ENCODE measurements around the gene STKLD1.
"Not testable (repeated sequence)": the region's sequence is repeated elsewhere in the genome, so short reads cannot be mapped to it uniquely, and the experiment has no call there.

Gene STKLD1

DNA sequence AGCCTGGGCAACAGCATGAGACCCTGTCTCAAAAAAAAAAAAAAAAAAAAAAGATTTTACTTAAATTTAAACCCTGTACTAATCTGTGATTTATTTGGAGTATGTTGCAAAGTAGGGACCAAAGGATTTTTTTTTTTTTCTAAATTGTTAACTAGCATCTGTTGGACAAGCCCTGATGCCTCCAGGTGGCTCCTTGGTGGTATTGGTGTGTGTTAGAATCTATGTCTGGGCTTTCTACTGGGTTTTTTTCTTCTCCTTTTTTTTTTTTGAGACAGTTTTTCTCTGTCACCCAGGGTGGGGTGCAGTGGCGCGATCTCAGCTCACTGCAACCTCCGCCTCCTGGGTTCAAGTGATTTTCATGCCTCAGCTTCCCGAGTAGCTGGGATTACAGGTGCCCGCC lies 75.7 kb downstream of the STKLD1 start:
- DNase-seq: not testable (repeated sequence)

DNA sequence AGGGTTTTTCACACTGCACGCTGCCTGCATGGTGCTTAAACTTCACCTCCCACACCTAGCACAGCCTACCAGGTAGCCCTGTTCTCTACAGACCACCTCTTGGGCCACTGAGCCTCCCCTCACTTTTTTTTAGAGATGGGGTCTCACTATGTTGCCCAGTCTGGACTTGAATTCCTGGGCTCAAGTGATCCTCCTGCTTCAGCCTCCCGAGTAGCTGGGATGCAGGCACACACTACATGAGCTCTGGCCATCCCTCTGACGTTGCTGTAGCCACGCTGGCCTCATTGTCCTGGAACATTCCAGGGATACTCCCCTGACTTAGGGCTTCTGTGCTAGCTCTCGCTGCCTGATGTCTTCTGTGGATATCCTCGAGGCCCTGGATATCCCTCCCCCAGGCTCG lies 76.4 kb downstream of the STKLD1 start:
- no peak for DNase-seq

DNA sequence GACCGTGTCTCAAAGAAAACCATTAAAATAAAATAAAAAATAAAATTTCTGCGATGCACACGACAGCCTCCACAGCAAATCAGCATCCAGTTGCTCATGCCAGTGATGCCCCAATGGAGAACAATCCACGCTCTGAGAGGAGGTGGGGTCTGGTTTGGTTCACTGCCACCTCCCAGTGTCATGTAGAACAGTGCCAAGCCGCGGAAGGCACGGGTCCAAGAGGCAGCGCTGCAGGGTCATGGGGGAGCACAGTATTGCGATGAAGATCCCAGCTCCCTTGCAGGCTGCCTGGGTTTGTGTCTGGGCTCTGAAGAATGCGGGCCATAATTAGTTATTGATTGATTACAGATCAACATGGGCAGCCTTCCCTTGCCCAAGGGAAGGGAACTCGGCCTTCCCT lies 77.5 kb downstream of the STKLD1 start:
- DNase-seq: no peak

DNA sequence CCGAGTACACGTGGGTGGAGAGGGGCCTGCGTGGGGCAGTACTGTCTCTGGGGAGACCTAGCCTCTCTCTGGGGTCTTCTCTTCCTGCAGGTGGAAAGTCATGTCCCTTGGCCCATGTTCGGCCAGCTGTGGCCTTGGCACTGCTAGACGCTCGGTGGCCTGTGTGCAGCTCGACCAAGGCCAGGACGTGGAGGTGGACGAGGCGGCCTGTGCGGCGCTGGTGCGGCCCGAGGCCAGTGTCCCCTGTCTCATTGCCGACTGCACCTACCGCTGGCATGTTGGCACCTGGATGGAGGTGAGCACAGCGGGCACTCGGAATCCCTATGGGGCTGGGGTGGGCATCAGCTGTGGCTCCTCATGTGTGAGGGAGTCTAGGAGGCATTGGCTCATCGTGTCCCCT lies 78.2 kb downstream of the STKLD1 start:
- DNase-seq: no peak

DNA sequence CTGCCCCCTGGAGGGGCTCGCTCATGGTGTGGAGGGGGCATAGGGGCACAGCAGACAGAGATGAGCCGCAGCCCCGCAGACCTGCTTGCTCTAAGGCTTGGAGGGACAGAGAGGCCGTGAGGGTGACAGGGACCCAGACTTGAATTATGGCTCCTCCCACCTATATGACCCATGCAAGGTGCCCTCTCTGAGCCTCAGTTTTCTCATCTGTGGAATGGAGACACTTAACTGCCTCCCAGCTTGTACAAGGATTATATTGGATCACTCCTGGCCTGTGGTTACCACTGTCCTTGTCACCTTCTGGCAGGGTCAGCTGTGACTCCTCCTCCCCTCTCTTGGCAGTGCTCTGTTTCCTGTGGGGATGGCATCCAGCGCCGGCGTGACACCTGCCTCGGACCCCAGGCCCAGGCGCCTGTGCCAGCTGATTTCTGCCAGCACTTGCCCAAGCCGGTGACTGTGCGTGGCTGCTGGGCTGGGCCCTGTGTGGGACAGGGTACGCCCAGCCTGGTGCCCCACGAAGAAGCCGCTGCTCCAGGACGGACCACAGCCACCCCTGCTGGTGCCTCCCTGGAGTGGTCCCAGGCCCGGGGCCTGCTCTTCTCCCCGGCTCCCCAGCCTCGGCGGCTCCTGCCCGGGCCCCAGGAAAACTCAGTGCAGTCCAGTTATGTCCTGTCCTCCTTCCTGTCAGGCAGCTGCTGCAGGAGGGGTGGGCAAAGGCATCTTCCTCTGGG lies 78.9 kb downstream of the STKLD1 start:
- DNase-seq: no peak

Measured in activated CD4-positive, alpha-beta T cell treated with anti-CD3 and anti-CD28 coated beads, Interleukin-2, amount 50 U/mL, for 4 hours (primary cell).